IPS DF 6.9 (cell line): Measurements from ENCODE around the gene ZDHHC13.

Experiments
- DNase-seq: peaks from one replicate; pipeline ENCODE4 v3.0.0-alpha.2; 2013; ENCODE audit warnings: low read depth, low spot score
- H3K27ac ChIP-seq: one replicate; pipeline ENCODE4 v1.5.1; 2013; ENCODE audit warnings: low read length, control low read depth
- H3K27me3 ChIP-seq: 2 replicates; pipeline ENCODE4 v1.6.1; 2013; ENCODE audit warnings: mild to moderate bottlenecking, low read length; ENCODE audit not compliant: control insufficient read depth, insufficient read depth
- H3K36me3 ChIP-seq: 2 replicates; pipeline ENCODE4 v1.6.1; 2013; ENCODE audit warnings: low read length; ENCODE audit not compliant: control insufficient read depth, insufficient read depth
- H3K4me1 ChIP-seq: 2 replicates; pipeline ENCODE4 v1.6.1; 2013; ENCODE audit warnings: low read length; ENCODE audit not compliant: control insufficient read depth, insufficient read depth
- H3K4me3 ChIP-seq: 2 replicates; pipeline ENCODE4 v1.5.1; 2013; ENCODE audit warnings: mild to moderate bottlenecking, low read length
- H3K9me3 ChIP-seq: 2 replicates; pipeline ENCODE4 v1.6.1; 2013; ENCODE audit warnings: low read length, inconsistent platforms; ENCODE audit not compliant: control insufficient read depth, insufficient read depth
- whole genome bisulfite sequencing: extraction: QIAGEN DNeasy Blood & Tissue Kit; methylation state at CpG from one replicate; pipeline ENCODE4 v1.1.7; 2013; ENCODE audit warnings: mixed read lengths, missing lambda C conversion rate; ENCODE audit not compliant: insufficient read length, insufficient coverage; 5-methylcytosine and 5-hydroxymethylcytosine counted together

ZDHHC13 gene

DNA sequence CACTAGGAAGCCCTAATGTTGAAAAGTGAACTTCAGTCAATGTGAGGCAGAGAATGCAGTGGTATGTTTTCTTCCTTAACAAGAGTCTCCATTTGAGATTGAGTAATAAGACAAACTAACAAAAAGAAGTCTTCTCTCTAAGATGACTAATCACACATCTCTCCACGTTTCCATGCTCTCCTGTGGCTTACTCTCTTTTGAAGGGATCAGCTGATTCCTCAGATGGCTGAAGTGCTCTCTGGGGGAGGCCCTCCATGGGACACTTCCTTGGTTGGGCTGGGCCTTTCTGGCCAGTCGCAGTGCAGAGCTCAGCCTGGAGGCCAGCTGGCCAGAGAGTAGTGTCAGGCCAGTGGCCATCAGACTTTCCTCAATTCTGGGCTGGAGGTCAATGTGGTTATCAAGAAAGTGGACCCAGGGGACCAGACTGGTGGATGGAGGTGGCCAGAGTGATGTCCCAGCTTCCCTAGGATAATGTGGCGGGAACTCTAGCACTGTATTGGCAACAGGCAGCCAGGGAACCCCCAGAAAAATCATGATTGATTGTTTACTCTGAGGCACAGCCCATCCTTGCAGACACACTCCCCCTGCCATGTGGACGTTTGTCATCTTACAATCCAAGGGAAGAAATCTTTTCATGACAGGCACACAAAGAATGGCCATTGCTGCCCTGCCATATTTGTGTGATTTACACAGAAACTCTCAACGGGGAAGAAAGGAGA, 70.3 kb downstream of the ZDHHC13 start:
- Histone ChIP-seq H3K4me1 (no peaks in the 10 kb centered on the region), H3K4me3 (no peak overlapping the region), H3K36me3 (no peaks in the 10 kb centered on the region), H3K27me3 (no peaks in the 10 kb centered on the region), H3K9me3 (no peaks in the 10 kb centered on the region), H3K27ac (no peak overlapping the region)
- DNase-seq: no peak
- WGBS: no CpG with 5 or more reads among the region's 5 CpGs

DNA sequence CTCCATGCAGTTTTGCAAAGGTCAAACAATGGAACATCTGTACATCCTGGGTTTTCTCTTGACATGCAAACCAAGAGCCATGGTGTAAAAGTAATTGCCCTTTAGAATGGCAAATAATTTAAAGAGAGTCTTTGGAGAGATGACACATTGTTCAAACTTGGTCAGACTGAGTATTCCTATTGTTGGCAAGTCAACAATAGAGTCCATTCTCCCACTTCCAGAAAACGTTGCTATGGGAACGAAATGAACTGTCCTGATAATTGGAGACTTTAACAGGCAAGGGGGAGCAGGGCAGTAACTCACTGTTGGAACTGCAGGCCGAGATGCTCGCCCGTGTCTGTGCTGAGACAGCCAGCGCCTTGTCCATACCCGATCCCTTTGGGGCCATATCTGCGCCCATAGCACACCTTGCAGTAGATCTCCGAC, 70.9 kb downstream of the ZDHHC13 start:
- no peaks in the 10 kb centered on the region for H3K27me3 ChIP-seq
- no peaks in the 10 kb centered on the region for H3K9me3 ChIP-seq
- H3K4me1 ChIP-seq: no peaks in the 10 kb centered on the region
- H3K4me3 ChIP-seq: no peak overlapping the region
- H3K27ac ChIP-seq: no peak overlapping the region
- no peak for DNase-seq
- no CpG with 5 or more reads among the region's 9 CpGs for WGBS
- H3K36me3 ChIP-seq: no peaks in the 10 kb centered on the region

DNA sequence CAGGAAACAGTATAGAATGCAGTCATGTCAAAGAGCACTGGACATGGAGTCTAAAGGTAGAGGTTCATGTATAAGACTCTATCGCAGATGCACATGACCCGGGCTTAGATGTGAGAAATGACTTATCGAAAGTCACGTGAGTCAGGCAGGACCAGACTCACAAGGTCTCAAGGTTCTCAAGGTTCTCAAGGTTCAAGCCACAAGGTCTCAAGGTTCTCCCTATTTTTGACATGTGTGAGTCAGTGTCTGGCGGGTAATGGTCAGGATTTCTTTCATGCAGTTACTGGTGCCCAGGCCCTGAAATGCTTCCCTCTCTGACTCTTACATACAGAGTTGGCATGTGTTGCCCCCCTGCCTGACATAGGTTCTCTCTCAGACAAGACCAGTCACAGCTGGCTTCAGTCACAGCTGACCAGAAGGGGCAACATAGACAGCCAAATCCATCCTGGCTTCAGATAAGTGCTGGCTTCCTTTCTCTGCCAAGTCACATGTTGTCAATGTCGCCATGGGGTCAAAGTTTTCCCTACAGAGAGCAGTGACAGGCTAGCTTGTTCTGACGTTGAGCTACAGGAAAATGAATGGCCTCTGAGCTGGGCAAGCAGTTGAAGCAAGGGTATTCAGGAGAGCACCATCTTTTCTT, 74.7 kb downstream of the ZDHHC13 start:
- Histone ChIP-seq H3K9me3 (no peaks in the 10 kb centered on the region), H3K36me3 (no peaks in the 10 kb centered on the region), H3K4me1 (no peaks in the 10 kb centered on the region), H3K27me3 (no peaks in the 10 kb centered on the region), H3K27ac (no peak overlapping the region), H3K4me3 (no peak overlapping the region)
- no peak for DNase-seq
- WGBS: no CpG with 5 or more reads among the region's 7 CpGs

DNA sequence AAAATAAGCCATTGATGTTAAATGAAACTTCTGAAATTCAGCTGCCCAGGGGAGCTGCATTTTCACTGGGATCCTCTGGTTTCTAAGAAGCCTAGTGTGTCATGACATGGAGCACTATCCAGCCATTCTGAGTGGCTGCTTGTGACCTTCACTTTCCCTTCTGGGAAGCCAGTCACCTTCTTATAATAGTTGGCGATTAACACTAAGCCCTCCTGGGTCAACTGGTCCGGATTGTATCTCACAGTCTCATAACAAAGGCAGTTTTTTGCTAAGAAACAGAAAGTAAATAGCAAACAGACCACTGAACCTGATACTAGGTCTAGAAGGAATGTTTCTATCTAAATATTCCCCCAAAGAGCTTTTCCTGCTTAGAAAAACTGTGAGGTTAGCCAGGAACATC, 76.9 kb downstream of the ZDHHC13 start:
- Histone ChIP-seq H3K4me3 (no peak overlapping the region), H3K36me3 (no peaks in the 10 kb centered on the region), H3K27me3 (no peaks in the 10 kb centered on the region), H3K9me3 (no peaks in the 10 kb centered on the region), H3K27ac (no peak overlapping the region), H3K4me1 (no peaks in the 10 kb centered on the region)
- WGBS: no CpG with 5 or more reads among the region's 2 CpGs
- DNase-seq: no peak

DNA sequence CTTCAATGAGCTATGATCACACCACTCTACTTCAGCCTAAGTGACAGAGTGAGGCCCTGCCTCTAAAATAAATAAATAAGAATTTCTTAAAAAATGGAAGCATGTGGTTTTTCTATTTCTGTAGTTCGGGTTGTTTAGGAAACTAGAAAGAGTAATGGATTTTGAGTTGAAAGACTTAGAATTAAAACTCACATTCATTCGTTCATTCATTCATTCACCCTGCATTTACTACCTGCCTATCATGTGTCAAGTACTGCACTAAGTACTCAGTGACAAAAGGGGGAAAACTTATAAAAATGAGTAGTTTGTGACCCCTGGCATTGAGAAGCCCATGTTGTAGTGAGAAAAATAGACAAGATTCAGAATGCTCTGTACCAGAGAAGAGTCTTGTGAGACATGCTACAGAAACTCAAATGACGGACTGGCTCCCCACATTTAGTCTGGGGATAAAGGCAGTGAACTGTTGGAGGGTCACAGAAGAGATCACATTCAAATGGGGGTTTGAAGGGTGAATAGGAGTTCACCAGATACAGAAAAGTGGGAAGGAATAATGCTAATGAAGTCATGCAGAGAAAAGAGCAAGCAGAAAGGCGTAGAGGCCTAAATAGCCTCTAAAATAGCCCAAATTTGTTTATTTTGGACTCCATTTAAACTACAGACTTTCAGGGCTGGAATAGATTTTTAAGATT, 77.8 kb downstream of the ZDHHC13 start:
- Histone ChIP-seq H3K4me1 (no peaks in the 10 kb centered on the region), H3K36me3 (no peaks in the 10 kb centered on the region), H3K27me3 (no peaks in the 10 kb centered on the region), H3K27ac (no peak overlapping the region), H3K9me3 (no peaks in the 10 kb centered on the region), H3K4me3 (no peak overlapping the region)
- DNase-seq: no peak
- no CpG with 5 or more reads among the region's 4 CpGs for WGBS

DNA sequence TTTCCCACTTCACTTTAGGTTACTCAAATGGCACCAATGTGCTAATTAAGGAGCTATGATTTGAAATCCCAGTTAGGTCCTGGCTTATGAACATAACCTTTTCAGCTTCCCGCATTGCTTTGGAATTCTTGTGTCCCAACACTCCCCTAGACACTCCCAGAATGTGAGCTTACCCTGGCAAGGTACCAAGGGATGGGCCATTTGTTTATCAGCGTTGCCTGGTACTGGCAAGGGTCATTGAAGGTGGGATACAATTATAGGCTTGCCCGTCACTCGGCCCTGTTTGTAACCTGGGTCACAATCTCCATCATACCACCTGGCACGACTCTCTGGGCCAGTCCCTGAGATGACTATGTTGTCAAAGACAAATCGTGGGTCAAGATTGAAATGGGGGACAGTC, 79.5 kb downstream of the ZDHHC13 start:
- no CpG with 5 or more reads among the region's 6 CpGs for WGBS
- no peak for DNase-seq
- no peak overlapping the region for H3K4me3 ChIP-seq
- H3K9me3 ChIP-seq: no peaks in the 10 kb centered on the region
- H3K4me1 ChIP-seq: no peaks in the 10 kb centered on the region
- H3K36me3 ChIP-seq: no peaks in the 10 kb centered on the region
- H3K27me3 ChIP-seq: no peaks in the 10 kb centered on the region
- H3K27ac ChIP-seq: no peak overlapping the region

DNA sequence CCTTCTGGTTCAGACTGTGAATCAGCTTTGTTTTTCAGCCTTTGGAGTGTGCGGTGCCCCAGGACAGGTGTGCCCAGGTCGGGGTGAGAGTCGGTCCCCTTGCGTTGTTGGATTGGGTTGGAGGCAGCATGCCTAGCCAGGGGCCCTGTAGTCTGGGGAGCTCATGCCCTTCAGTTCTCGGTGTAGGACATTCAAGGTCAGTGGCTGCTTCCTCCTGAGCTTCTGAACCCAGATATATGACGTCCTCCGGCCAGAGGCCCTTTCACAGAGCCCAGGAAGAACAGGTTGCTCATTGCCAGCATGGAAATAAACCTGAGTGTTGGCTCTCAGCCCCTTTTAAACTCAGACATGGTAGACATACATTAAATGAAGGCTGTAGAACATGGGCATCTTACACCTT, 82.1 kb downstream of the ZDHHC13 start:
- Histone ChIP-seq H3K36me3 (no peaks in the 10 kb centered on the region), H3K27me3 (no peaks in the 10 kb centered on the region), H3K27ac (no peak overlapping the region), H3K4me1 (no peaks in the 10 kb centered on the region), H3K4me3 (no peak overlapping the region), H3K9me3 (no peaks in the 10 kb centered on the region)
- no CpG with 5 or more reads among the region's 7 CpGs for WGBS
- DNase-seq: no peak

DNA sequence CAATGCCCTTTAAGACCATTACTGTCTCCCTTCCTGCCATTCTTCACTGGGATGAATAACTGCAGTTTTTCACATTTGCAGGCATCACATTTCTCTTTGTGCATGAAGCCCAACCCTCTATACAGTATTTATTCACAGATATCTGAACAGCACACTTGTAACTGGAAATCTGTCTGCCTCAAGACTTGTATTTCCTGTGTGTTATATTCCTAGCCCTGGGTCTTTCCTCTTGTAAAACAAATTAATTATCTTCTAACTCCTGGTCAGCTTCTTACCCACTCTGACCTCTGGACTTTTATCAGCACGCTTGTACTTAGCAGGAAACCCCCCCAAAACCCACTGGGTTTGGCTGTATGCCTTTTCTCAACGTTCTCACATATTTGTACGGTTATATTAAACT, 82.8 kb downstream of the ZDHHC13 start:
- H3K4me1 ChIP-seq: no peaks in the 10 kb centered on the region
- DNase-seq: no peak
- no peaks in the 10 kb centered on the region for H3K9me3 ChIP-seq
- WGBS: no CpG with 5 or more reads among the region's 3 CpGs
- no peaks in the 10 kb centered on the region for H3K36me3 ChIP-seq
- H3K27me3 ChIP-seq: no peaks in the 10 kb centered on the region
- no peak overlapping the region for H3K4me3 ChIP-seq
- H3K27ac ChIP-seq: no peak overlapping the region

DNA sequence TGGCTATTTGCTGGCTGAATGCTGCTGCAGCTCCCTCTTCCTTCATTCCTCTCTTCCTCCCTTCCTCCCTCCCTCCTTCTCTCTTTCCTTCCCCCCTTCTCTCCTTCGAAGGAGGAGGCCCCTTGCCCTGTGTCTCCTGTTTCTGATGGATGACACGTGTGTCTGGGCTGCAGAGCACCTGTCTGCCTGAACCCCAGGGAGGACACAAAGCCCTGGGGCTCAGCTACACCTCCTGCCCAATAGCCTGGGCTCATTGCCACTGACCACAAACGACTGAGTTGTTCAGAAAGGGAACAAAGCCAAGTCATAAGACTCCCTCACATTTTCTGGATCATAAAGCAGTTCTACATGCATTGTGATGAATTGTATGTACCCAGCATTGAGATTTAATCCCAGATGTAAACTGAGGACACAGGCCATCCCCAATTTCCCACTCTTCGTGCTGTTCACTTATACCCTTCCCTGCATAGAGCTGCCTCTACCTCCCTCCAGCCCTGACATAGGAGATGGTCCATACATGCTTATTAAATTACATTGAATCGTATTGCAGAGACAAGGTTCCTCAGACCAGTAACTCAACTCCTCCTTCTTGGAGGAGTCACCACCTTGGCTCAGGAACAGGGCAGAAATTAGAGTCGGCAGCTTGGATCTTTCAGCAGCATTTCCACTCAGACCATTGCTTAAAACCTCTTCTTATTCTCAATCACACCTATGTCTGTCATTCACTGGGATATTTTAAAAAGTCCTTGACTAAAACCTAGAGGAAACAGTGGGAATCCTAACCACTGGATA, 83.6 kb downstream of the ZDHHC13 start:
- Histone ChIP-seq H3K27me3 (no peaks in the 10 kb centered on the region), H3K27ac (no peak overlapping the region), H3K4me1 (no peaks in the 10 kb centered on the region), H3K36me3 (no peaks in the 10 kb centered on the region), H3K9me3 (no peaks in the 10 kb centered on the region), H3K4me3 (no peak overlapping the region)
- WGBS: no CpG with 5 or more reads among the region's 6 CpGs
- no peak for DNase-seq
